AG08396 (cell line): Measurements from ENCODE around the gene PINK1.
"Not testable (repeated sequence)": the region's sequence is repeated elsewhere in the genome, so short reads cannot be mapped to it uniquely, and the experiment has no call there.

Source experiments
- DNase-seq: peaks from one replicate; pipeline ENCODE4 v3.0.0; 2012; ENCODE audit warnings: low spot score, mixed read lengths

The PINK1 gene

DNA sequence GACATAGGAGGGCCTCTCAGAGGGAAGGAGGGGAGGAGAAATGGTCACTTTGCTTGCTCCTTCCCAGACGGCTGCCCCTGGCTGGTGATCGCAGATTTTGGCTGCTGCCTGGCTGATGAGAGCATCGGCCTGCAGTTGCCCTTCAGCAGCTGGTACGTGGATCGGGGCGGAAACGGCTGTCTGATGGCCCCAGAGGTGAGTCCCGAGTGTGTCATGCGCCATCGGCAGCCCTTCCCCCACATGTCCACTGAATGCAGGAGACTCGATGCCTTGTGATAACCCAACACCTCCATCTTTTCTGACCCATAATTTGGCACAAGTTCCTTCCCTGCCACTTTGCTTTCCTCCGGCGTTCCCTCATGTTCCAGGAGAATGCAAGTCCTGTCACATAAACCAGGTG lies 15.2 kb downstream of the PINK1 start:
- DNase-seq = no peak

GRCh38 chr1:20648946-20649345 lies 15.7 kb downstream of the PINK1 start:
- DNase-seq = no peak

DNA sequence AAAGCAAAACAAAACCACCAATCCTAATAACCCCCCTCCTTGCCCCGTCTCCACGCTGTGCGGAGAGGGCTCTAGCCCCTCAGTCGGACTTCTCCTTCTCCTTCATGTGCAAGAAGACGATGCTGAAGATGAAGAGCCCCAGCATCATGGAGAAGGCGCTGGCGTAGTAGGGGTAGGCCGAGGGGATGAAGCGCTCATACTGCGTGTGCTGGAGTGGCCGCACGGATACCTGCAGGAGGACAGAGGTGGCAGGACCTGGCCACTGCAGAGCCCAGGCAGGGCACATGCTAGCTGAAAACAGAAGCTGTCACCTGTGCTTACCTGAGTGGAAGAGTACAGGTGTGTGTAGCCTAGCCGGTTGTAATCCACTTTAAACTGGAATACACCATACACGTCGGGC lies 19.0 kb downstream of the PINK1 start:
- no peak for DNase-seq

DNA sequence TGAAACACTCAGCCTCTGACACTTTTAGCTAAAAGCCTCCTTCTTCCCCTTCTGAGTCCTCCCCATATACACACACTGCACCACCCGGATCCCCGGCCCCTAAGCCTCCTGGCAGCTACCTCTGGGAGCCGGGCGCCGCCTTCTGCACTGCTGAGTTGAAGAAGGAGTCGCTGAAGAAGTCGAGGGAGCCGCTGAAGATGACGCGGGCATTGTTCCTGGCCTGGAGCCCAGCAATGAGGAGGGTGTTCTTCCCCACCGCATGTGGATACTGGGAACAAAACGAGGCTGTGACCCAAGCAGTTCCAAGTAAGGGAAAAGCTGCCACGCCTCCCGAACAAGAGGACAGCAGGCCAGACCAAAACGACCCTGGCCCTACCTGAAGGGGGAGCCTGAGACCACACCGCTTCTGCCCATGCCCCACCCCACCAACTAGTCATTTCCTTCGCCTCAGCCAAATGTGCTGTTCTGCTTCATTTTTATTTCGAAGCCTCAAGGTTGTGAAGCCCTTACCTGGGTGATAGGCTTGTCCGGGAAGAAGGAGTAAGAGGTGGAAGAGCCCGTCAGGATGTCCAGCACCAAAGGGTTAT lies 20.9 kb downstream of the PINK1 start:
- DNase-seq = no peak

DNA sequence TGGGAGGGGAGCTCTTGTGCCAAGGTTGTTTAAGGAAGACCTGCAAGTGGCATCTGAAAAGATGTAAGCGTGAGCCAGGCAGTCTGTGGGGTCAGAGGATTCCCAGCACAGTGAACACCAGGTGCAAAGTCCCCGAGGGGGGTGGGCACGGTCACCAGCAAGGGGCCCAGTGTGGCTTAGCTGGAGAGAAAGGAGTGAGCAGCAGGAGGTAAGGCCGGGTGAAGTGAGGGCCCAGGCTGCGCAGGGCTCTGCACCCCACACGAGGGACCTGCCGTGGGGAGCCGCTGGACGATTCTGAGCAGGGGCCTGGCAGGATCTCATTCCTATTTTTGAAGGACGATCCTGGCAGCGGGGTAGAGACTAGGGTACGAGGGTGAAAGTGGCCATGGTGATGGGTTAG lies 23.8 kb downstream of the PINK1 start:
- no peak for DNase-seq

GRCh38 chr1:20658166-20658915 lies 25.1 kb downstream of the PINK1 start:
- no peak for DNase-seq

DNA sequence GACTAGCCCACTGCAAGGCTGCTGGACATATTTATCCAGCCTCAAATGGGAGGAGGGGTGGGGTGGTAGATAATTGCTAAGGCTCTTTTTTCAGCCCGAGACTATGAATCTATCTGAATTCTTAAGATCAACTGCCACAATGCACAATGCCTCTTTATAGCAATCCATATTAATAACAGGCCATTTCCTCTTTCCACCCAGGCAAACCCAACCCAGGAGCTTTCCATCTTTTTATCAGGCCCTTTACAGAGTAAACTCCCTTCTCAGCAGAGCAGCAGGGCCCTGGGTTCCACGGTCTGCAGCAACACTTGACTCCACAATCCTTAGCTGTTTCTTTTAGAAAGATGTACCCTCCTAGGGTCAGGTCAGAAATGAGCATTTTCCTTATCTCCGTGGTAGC lies 27.1 kb downstream of the PINK1 start:
- no peak for DNase-seq

- peak; percentile 28 for DNase-seq
Measured at GRCh38 chr1:20660847-20661206, 27.6 kb downstream of the PINK1 start.

DNA sequence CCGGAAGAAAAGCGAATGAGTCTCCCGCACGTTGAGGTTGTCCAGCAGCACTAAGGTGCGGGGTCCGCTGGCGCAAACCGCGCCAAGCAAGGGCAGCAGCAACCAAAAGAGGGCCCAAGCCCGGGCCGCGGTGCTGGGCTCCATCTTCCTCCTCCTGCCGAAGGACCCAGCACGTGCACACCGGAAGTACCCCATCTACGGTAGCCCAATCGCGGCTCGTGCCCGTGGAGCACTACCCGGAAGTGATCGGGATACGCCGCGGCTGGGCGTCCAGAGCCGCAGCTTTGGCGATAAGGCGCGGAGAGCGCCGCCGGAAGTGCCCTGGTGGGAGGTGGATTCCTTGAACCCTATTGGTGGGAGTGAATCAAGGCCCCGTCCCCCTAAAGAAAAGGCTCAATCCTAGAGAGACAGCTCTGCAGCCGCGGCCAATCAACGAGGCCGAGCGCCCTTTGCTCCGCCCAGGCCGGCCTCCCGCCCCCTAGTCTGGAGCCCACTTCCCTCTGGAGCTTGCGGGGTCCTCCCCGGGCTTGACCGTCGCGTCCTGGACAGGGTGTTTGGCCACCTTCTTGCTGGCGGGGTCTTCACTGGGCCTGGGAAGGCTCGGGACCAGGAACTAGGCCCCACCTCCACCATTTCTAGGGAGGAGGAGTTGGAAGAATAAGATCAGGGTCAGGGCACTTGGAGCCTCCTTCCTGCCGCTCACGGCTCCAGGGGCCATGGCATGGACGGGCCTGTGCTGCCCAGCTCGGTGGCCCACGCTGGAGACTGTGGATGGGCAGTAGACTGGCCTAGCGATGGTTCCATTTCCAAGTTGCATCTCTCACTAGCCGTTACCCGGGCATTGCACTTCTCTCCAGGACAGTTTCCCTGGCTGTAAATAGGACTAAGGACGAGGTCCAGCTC lies 28.2 kb downstream of the PINK1 start, which contains the start of gene DDOST:
Gene DDOST, minus strand, starts transcription at position 163 of the 903 bp plus-strand sequence. Its CDS starts 19 bp downstream, at position 144.
- peak; percentile 98 for DNase-seq

DNA sequence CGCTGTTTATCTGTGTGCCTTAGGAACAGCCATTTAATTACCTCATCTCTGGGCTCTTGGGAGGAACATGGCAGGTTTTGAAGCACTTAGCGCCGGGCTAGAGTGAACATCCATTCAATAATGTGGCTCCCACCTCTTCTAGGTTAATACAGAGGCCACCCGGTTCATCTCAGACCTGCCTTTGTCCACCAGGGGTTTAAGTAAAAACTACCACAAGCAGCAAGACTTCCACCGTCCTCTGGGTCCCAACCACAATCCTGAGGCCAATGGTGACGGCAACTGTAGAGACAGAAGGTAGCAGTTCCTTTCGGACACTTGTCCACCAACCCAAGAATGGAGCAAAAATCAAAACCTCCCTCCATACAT lies 28.8 kb downstream of the PINK1 start:
- DNase-seq = no peak

DNA sequence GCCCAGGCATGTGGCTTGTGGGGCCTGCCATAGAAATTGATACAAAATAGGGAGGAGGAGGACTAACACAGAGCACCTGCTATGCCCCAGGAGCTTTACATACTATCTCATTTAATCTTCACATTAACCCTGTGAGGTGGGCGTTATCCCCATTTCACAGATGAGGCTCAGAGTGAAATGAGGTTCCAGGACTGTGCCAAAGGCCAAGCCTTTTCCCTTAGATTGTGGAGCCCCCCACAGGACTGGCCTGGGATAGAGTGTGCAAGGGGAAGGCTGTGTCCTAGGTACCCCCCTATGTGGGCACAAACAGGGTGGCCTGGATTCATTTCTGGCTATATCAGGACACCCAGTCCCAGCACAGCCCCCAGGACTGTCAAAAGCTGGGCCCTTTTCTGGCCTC lies 30.1 kb downstream of the PINK1 start:
- DNase-seq = no peak

- DNase-seq = no peak
Measured at GRCh38 chr1:20663969-20664715, 30.9 kb downstream of the PINK1 start.

DNA sequence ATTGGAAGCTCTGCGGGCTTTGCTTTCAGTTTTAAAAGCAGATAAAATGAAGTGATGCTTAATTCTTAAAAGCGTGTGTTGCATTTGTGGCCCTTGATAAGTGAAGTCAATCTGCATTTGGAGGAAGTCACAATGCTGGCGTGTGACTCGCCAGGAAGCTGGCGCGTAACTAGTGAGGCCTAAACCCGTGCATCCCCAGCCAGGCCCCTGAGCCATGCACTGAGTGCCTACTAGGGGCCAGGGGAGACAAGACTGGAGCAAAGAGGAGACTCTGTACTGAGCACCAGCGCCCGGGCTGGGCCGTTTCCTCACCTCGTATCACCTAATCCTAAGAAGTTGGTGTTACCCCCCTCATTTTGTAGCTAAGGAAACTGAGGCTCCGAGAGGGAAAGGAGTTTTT lies 32.5 kb downstream of the PINK1 start:
- DNase-seq = no peak

- no peak for DNase-seq
Measured at GRCh38 chr1:20666146-20666545, 32.9 kb downstream of the PINK1 start.

GRCh38 chr1:20666804-20667203 lies 33.5 kb downstream of the PINK1 start:
- DNase-seq = no peak

GRCh38 chr1:20668581-20668980 lies 35.3 kb downstream of the PINK1 start:
- no peak for DNase-seq

- no peak for DNase-seq
Measured at GRCh38 chr1:20670936-20671335, 37.7 kb downstream of the PINK1 start.

- DNase-seq = no peak
Measured at GRCh38 chr1:20672265-20672632, 39.0 kb downstream of the PINK1 start.

- DNase-seq = not testable (repeated sequence)
Measured at GRCh38 chr1:20673626-20674025, 40.4 kb downstream of the PINK1 start.

DNA sequence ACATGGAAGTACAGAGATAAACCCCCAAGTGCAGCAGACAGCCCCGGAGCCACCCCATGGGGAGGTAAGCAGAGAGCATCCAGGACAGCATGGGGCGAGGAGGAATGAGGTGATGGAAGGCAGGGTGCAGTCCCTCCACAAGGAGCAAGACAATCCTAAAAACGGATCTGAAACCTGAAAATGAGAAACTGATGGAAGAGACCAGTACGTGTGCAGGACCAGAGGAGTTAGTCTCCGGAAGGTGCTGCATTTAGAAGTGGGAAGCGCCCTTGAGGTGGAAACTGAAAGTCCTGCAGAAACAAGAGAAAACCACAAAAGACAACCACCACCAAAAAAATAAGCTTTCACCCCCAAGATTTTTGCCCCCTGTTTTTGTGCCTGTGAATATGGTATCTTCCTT lies 45.3 kb downstream of the PINK1 start:
- no peak for DNase-seq

- no peak for DNase-seq
Measured at GRCh38 chr1:20680269-20680668, 47.0 kb downstream of the PINK1 start.

GRCh38 chr1:20681999-20682398 lies 48.7 kb downstream of the PINK1 start:
- DNase-seq = no peak
